Liver (tissue), 3 donors: ENCODE data around the gene VAV3.

Experiments
- MAX ChIP-seq: IDR thresholded peaks from 2 replicates; pipeline ENCODE4 v1.6.1; 2016; ENCODE audit warnings: antibody characterized with exemption
- RXRA ChIP-seq, 2 donors: IDR thresholded peaks; 2 replicates each; pipeline ENCODE4 v1.6.1; 2017 to 2018; ENCODE audit warnings: antibody characterized with exemption in 2 of 2, mild to moderate bottlenecking in 1 of 2
- TF ChIP-seq, protein P1 (sequence below): fragments of 150-350 bp; IDR thresholded peaks from 2 replicates; pipeline ENCODE4 v1.5.1; 2017; ENCODE audit warnings: improper control_type of control experiment, low read depth, low read length; ENCODE audit not compliant: missing input control
- TF ChIP-seq, protein P2 (sequence below): IDR thresholded peaks from 2 replicates; pipeline ENCODE4 v1.6.1; 2016; ENCODE audit warnings: antibody characterized with exemption, mild to moderate bottlenecking
- donor health status: healthy.
- donor health status: healthy.

- TF ChIP-seq, protein P1, sequence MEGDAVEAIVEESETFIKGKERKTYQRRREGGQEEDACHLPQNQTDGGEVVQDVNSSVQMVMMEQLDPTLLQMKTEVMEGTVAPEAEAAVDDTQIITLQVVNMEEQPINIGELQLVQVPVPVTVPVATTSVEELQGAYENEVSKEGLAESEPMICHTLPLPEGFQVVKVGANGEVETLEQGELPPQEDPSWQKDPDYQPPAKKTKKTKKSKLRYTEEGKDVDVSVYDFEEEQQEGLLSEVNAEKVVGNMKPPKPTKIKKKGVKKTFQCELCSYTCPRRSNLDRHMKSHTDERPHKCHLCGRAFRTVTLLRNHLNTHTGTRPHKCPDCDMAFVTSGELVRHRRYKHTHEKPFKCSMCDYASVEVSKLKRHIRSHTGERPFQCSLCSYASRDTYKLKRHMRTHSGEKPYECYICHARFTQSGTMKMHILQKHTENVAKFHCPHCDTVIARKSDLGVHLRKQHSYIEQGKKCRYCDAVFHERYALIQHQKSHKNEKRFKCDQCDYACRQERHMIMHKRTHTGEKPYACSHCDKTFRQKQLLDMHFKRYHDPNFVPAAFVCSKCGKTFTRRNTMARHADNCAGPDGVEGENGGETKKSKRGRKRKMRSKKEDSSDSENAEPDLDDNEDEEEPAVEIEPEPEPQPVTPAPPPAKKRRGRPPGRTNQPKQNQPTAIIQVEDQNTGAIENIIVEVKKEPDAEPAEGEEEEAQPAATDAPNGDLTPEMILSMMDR: no peak
- no peak for TF ChIP-seq RXRA (IDR thresholded peaks at IDR 0.05)
- no peak for TF ChIP-seq MAX
- TF ChIP-seq, protein P2, sequence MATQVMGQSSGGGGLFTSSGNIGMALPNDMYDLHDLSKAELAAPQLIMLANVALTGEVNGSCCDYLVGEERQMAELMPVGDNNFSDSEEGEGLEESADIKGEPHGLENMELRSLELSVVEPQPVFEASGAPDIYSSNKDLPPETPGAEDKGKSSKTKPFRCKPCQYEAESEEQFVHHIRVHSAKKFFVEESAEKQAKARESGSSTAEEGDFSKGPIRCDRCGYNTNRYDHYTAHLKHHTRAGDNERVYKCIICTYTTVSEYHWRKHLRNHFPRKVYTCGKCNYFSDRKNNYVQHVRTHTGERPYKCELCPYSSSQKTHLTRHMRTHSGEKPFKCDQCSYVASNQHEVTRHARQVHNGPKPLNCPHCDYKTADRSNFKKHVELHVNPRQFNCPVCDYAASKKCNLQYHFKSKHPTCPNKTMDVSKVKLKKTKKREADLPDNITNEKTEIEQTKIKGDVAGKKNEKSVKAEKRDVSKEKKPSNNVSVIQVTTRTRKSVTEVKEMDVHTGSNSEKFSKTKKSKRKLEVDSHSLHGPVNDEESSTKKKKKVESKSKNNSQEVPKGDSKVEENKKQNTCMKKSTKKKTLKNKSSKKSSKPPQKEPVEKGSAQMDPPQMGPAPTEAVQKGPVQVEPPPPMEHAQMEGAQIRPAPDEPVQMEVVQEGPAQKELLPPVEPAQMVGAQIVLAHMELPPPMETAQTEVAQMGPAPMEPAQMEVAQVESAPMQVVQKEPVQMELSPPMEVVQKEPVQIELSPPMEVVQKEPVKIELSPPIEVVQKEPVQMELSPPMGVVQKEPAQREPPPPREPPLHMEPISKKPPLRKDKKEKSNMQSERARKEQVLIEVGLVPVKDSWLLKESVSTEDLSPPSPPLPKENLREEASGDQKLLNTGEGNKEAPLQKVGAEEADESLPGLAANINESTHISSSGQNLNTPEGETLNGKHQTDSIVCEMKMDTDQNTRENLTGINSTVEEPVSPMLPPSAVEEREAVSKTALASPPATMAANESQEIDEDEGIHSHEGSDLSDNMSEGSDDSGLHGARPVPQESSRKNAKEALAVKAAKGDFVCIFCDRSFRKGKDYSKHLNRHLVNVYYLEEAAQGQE: no peak
Observed at GRCh38 chr1:107668762-107669161, 296.2 kb downstream of the VAV3 start.
